SK-N-SH treated with all-trans-retinoic acid at 6 μM for 48 hours (cell line): ENCODE results near the gene MACROD1.

Source experiments
- ARNTL ChIP-seq: fragments of 450-650 bp; formaldehyde crosslinking; IDR thresholded peaks from 2 replicates; pipeline ENCODE4 v1.5.0; 2020; ENCODE audit warnings: low read depth, mild to moderate bottlenecking, moderate library complexity, borderline replicate concordance
- RARB ChIP-seq: fragments of 250-450 bp; sonication (Bioruptor Pico); IDR thresholded peaks from 2 replicates; pipeline ENCODE4 v1.8.0; 2021; ENCODE audit warnings: mild to moderate bottlenecking, moderate library complexity
- TOX ChIP-seq: fragments of 250-450 bp; sonication (Bioruptor Pico); IDR thresholded peaks from 2 replicates; pipeline ENCODE4 v1.8.0; 2021; ENCODE audit warnings: mild to moderate bottlenecking, moderate library complexity, borderline replicate concordance
- ZNF70 ChIP-seq: fragments of 450-650 bp; formaldehyde crosslinking; IDR thresholded peaks from 2 replicates; pipeline ENCODE4 v1.5.0; 2020; ENCODE audit warnings: mild to moderate bottlenecking, moderate library complexity
- TF ChIP-seq, protein P1 (sequence below): fragments of 250-450 bp; sonication (Bioruptor Pico); IDR thresholded peaks from 2 replicates; pipeline ENCODE4 v1.8.0; 2021; ENCODE audit warnings: low read depth, mild to moderate bottlenecking, moderate library complexity, borderline replicate concordance
- TF ChIP-seq, protein P2 (sequence below): fragments of 250-450 bp; sonication (Bioruptor Pico); IDR thresholded peaks from 2 replicates; pipeline ENCODE4 v1.8.0; 2020; ENCODE audit warnings: mild to moderate bottlenecking, moderate library complexity, borderline replicate concordance

DNA sequence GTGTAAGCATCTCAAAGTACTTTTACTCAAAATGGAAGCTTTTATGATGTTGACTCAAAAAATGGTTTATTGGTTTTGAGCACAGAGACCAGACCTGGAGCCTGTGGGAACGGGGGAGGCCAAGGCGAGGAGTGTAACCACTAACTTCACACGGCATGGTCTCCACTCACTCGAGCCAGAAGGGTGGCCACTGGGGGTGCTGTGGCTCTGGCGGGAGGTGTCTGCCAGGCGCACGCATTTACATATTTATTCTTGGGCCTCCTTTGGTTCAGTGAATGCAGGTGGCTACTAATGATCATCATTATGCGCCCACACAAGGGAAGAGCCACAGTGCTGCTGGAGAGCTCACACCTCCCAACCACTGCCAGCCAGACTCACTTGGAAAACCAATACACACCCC lies 65.6 kb downstream of the MACROD1 start:
- TF ChIP-seq RARB (CRISPR knock-in tag) = no peak
- no peak for TF ChIP-seq ARNTL (CRISPR knock-in tag)
- TF ChIP-seq, protein P1, sequence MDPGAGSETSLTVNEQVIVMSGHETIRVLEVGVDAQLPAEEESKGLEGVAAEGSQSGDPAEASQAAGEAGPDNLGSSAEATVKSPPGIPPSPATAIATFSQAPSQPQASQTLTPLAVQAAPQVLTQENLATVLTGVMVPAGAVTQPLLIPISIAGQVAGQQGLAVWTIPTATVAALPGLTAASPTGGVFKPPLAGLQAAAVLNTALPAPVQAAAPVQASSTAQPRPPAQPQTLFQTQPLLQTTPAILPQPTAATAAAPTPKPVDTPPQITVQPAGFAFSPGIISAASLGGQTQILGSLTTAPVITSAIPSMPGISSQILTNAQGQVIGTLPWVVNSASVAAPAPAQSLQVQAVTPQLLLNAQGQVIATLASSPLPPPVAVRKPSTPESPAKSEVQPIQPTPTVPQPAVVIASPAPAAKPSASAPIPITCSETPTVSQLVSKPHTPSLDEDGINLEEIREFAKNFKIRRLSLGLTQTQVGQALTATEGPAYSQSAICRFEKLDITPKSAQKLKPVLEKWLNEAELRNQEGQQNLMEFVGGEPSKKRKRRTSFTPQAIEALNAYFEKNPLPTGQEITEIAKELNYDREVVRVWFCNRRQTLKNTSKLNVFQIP = no peak
- TF ChIP-seq TOX (CRISPR knock-in tag) = no peak
- no peak for TF ChIP-seq ZNF70 (CRISPR knock-in tag)
- TF ChIP-seq, protein P2, sequence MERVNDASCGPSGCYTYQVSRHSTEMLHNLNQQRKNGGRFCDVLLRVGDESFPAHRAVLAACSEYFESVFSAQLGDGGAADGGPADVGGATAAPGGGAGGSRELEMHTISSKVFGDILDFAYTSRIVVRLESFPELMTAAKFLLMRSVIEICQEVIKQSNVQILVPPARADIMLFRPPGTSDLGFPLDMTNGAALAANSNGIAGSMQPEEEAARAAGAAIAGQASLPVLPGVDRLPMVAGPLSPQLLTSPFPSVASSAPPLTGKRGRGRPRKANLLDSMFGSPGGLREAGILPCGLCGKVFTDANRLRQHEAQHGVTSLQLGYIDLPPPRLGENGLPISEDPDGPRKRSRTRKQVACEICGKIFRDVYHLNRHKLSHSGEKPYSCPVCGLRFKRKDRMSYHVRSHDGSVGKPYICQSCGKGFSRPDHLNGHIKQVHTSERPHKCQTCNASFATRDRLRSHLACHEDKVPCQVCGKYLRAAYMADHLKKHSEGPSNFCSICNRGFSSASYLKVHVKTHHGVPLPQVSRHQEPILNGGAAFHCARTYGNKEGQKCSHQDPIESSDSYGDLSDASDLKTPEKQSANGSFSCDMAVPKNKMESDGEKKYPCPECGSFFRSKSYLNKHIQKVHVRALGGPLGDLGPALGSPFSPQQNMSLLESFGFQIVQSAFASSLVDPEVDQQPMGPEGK (CRISPR knock-in tag) = no peak
